DOHH2 (cell line): ENCODE data around the gene TTC39B.

Experiments used
- EZH2phosphoT487 ChIP-seq: fragments of 200-600 bp; sonication (generic); IDR thresholded peaks from 2 replicates; pipeline ENCODE4 v1.6.1; 2017; ENCODE audit warnings: borderline replicate concordance, mild to moderate bottlenecking, antibody characterized with exemption, low read length, moderate library complexity, mixed read lengths
- TF ChIP-seq, protein P1 (sequence below): fragments of 200-600 bp; sonication (generic); IDR thresholded peaks from one replicate; pipeline ENCODE4 v1.5.1; 2014; ENCODE audit warnings: antibody characterized with exemption, mild to moderate bottlenecking, low read depth, low read length; ENCODE audit not compliant: poor library complexity, severe bottlenecking

DNA sequence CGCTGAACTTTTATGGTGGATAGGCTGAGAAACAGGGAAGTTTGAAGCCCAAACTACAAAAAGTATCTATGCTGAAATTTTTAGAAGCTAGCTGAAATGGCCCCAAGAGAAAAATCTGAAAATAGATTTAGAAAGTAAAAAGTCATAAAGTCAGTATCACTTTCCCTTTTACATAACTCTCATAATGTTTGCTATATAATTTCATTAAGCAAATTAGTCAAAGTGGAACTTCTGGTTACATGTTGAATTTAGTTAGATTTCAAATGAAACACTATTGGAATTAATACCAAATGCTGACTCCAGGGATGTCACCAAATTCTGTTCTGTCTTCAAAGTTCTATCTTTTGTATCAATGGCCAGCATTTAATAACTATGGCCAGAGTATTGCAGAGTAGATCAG, 126.9 kb downstream of the TTC39B start:
- TF ChIP-seq, protein P1, sequence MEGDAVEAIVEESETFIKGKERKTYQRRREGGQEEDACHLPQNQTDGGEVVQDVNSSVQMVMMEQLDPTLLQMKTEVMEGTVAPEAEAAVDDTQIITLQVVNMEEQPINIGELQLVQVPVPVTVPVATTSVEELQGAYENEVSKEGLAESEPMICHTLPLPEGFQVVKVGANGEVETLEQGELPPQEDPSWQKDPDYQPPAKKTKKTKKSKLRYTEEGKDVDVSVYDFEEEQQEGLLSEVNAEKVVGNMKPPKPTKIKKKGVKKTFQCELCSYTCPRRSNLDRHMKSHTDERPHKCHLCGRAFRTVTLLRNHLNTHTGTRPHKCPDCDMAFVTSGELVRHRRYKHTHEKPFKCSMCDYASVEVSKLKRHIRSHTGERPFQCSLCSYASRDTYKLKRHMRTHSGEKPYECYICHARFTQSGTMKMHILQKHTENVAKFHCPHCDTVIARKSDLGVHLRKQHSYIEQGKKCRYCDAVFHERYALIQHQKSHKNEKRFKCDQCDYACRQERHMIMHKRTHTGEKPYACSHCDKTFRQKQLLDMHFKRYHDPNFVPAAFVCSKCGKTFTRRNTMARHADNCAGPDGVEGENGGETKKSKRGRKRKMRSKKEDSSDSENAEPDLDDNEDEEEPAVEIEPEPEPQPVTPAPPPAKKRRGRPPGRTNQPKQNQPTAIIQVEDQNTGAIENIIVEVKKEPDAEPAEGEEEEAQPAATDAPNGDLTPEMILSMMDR: no peak
- no peak for TF ChIP-seq EZH2phosphoT487
